NCI-H446 treated with DMSO at 0.1 percent for 48 hours (cell line): ENCODE results near the gene PPL.

Source experiments
- DNase-seq: peaks from one replicate; lab custom pipeline; 2025; lab: John Stamatoyannopoulos, UW

PPL gene

DNA sequence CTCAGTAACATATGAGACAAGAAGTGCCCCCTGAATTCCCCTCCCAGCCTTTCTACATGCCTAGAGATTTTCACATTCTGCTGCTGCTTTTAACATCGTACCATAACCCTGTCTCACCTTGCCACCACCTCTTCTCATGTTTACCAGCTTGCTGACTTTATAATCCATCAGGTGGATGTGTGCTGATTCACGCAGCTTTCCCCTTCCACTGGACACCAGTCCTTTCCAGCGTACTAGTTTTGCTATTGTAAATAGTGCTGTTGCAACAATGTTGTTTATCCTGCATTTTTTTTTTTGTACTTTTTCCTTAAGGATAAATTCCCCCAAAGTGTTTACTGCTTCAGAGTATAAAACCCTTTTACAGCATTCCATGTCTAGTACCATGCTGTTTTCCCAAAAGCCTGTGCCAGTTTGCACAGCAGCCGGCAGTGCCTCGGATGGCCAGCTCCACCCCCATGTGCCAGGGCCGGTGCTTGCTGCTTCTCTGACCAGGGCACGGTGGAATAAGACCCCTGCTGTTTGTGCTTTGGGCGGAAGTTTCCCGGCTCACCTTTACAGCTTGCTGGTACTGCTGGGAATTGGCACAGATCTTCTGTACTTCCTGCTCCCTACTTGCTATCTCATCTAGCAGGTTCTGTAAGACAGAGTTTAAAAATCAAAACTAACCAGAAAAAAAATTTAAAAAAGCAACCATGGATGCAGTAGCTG, 48.4 kb downstream of the PPL start:
- no peak for DNase-seq

DNA sequence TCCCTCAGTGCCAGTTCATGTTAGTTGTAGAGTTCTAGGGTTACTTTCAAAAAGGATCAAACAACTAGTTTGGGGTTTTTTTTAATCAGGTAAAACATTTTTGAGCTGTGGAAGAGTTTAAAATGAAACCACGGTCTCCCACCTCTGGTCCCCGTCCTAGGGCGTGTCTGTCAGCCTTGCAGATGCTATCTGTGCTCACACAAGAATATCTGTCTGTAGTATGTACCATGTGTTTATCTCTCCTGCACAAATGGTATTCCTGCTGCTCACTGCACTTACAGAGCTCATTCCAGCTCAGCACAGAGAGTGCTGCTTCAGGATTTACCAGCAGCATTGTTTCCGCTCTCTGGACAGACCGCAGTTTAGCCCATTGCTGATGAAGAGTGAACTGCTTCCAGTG, 50.8 kb downstream of the PPL start:
- DNase-seq = no peak

DNA sequence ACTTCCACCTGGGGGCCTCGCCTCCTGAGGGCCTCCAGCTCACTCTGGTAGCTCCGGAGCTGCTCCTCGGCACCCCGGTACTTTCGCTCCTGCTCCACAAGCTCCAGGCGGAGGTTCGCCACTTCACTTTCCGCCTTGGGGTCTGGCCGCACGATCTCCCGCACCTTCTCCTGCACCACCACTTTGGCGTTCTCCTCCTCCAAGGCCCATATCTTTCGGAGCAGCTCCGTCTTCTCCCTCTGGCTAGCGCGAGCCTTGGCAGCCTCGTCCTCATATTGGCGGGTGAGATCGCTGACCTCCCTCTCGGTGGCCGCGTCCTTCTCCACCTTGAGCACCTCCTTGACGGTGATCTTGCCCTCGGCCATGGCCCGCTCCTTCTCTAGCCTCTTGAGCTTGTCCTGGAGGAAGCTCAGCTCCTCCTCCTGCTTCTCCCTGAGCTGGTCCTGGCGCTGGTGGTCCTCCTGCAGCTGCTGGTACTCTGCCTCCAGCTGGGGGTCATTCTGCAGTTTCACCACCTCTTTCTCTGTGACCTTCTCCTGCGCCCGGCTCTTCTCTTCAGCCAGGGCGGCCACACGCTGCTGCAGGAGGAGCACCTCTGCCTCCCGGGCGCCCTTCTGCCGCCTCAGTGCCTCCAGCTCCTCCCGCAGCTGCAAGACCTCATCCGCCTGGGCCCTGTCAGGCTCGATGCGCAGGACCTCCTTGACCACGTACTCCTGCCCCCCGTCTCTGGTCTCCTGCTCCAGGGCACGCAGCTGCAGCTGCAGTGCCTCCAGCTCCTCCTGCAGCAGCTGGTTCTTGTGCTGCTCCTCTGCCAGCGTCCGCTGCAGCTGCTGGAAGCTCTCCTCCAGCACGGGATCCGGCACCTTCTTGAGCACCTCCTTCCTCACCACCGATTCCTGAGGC, 51.7 kb downstream of the PPL start:
- DNase-seq = no peak

DNA sequence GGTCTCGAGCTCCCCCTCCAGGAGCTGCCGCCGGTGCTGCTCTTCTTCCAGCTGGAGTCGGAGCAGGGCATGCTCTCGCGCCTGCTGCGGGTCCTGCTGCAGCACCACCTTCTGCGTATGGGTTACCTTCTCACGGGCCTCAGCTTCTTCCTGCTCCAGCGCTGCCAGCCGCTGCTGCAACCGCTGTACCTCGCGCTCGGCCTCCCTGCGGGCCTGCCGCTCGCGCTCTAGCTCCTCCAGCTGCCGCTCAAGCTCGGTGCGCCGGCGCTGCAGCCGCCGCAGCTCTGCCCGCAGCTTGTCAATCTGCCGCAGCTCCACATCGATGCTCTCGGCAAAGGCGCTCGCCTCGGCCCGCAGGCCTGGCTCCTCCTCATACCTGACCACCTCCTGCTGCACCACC, 52.7 kb downstream of the PPL start:
- no peak for DNase-seq

DNA sequence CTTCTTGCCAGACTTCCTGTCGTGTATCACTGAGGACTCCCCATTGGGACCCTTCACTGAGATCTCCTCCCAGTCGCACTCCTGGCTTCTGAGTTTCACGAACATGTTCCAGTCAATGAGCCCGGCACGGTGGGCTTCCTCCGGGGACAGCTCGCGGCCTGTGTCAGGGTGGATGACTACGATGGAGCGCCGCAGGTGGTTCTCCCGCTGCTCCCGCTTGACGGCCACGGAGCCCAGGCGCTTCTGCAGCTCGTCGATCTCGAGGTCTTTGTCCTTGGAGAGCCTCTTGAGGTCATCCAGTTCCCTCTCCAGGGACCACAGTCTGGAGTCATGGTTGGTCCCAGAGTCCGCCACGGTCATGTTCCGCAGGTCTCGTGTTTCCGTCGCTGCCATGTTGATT, 53.4 kb downstream of the PPL start:
- DNase-seq = no peak

DNA sequence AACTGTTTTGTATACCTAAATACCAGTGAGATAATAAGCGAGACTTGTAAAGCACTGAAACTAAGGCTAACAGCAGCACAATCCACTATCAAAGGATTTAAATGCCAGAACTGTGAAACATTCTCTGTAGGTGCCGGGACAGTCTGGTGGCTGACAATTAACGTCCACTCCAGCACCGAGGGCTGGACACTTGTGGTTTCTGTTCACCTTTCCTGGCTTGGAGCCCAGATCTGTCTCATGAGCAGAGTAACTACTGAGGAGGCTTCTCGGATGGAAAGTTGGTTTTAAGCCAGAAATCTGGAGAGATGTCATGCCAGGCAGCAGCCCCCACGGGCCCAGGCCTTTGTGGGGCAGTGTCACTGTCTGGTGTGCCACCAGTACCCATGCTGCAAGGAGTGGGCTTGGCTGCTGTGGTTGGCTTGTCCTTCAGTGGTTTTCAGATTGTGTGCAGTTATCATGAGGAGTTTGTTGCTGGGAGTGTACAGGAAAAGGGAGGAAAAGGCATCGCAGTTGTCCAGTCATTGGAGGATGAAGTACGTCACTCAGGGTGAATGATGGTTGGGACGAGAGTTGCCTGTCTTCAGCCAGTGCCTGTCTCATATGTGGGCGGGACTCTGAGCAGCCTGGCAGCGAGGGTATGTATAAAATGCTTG, 54.2 kb downstream of the PPL start:
- no peak for DNase-seq

DNA sequence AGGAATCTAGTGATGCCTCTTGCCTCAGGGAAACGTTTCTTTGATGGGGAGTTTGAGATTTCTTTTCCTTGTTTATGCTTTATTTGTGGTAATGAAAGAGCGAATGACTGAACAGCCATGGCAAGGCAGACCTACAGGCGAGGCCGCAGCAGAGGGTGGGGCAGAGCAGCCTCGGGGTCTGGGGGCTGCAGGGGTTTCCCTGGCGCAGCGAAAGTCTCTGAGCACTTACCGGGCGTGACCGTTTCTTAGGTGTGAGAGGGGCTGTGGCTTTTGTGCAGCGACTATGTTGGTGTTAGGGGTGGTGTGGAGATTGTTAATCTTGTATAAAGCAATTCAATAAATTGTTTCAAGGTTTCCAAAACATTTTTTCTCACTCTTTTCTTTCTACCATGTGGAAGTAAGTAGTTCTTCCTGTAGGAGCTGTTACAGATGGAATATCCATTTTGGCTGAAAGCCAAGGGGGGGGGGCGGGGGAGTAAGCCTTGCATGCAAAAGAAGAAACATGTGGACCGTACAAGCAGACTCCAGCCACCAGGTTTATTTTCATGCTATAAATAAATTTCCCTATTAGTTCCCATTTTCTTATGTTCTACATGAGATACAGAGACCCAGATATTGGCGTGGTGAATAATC, 54.8 kb downstream of the PPL start:
- DNase-seq = peak; percentile 10

DNA sequence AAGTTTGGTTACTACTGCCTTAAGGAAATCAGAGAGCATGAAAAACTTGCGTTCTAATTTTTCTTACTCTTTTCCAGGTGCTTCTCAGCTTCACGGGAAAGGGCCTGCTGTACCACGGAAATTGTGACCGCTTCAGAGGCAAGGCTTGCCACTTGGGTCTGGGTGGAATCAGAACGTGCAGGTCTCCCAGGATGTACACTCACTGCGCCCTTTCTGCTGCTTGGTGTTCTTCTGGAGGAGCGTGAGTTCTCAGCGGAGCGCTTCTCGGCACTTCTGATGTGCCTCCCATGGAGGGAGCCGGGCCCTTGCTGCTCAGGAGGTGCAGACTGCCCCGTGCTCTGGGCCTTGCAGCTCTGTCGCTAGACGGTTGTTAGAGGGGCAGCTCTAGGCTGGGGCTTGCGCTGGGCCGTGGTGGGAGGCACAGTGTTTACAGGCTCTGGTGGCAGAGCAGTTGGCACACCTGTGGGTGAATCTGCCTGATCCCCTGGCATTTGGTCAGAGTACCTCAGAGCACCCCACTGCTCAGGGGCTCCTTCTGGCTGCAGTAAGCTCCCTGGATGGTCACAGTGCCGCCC, 56.9 kb downstream of the PPL start:
- DNase-seq = no peak

DNA sequence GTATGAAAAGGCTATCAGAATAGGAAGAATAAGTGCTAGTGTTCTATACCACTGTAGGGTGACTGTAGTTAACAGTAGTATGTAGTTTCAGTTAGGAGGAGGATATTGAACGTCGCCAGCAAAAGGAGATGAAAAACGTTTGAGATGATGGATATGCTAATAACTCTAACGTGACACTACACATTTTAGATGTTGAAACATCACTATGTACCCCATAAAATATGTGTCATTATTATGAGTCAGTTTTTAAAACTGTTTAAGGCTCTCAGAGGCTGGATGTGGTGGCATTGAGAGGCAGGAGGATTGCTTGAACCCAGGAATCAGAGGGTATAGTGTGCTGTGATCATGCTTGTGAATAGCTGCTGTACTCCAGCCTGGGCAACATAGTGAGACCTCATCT, 57.9 kb downstream of the PPL start:
- no peak for DNase-seq

DNA sequence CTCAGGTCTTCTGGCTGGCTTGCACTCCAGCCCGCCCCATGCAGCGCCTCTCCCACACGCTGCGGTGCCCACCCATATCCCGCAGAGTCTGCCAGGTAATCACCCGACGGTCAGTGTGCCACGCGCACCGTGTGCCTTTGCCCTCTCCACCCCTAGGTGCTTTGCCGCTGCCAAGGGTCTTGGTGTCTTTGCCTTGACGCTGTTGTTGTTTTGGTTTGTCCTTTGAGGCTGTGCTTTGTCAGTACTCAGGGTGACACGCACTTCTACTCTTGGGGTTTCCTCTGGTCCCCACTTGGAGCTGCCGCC, 59.6 kb downstream of the PPL start:
- no peak for DNase-seq

DNA sequence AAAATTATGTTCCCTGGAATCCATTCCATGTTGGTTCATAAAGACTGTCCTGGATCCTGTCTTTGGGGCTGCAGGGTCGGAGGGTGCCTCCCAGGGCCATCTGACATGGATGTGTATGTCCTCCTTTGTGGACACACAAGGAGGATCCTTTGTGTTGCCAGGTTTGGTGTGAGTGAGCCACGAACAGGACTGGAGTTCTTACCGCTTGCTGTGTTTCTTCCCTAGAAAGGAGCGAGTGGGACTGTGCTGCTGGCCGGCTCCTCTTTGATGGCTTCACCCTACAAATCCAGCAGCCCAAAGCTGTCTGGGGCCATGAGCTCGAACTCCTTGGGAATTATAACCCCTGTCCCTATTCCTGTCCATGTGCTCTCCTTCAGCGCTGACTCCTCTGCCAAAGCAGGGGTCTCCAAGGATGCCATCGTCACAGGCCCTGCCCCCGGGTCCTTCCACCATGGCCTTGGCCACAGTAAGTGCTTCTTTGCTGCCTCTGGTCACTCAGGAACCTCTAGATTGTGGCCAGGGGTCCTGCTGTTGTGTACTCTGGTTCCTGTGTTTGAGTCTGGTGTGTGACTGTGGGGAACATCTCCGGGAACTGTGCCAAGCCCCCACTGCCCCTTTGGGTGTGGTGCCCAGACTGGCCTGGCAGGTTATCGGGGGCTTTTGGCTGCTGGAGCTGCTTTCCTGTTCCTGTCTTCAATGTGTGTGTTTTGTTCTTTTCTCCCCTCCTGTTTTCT, 60.1 kb downstream of the PPL start:
- no peak for DNase-seq

DNA sequence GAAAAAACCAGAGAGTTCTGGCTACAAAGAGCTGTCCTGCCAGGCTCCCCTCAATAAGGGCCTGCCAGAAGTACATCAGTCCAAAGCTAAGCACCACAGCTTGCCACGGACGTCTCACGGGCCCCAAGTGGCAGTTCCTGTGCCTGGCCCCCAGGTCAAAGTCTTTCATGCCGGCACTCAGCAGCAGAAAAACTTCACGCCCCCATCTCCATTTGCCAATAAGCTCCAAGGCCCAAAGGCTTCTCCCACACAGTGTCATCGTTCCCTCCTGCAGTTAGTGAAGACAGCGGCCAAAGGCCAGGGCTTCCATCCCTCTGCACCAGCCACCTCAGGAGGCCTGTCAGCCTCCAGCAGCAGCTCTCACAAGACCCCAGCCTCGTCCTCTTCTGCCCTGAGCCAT, 62.3 kb downstream of the PPL start:
- DNase-seq = no peak

DNA sequence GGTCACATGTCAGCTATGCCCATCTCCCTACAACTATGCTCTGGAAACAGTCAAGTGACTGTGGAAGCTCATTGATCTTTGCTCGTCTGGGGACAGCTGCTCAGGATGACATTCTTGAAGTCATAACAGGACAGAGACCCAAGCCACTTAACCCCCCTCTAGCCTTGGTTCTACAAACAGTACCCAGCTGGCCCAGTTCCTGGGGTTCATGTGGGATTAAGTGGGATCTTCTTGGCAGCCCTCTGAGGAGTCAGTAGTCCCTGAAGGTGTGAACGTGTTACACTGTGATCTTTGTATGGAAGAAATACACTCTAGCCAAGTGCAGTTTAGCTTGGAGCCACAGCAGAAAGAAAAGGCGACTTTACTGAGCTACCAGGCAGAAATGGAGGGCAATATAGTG, 63.9 kb downstream of the PPL start:
- DNase-seq = no peak

DNA sequence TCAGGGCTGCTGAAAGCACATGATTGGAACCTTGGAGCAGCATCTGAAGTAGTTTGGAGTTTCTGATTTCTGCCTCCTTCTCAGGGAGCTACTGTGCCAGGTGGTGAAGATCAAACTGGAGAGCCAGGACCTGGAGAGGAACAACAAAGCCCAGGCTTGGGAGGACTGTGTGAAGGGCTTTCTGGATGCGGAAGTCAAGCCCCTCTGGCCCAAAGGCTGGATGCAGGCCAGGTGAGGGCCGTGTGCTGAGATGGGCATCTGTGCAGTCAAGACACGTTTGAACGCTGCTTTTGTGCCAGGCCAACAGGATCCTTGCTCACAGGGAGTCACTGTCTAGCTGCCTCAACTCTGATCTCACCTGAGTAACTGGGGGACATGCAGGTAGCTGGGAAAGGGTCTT, 65.9 kb downstream of the PPL start:
- DNase-seq = no peak

DNA sequence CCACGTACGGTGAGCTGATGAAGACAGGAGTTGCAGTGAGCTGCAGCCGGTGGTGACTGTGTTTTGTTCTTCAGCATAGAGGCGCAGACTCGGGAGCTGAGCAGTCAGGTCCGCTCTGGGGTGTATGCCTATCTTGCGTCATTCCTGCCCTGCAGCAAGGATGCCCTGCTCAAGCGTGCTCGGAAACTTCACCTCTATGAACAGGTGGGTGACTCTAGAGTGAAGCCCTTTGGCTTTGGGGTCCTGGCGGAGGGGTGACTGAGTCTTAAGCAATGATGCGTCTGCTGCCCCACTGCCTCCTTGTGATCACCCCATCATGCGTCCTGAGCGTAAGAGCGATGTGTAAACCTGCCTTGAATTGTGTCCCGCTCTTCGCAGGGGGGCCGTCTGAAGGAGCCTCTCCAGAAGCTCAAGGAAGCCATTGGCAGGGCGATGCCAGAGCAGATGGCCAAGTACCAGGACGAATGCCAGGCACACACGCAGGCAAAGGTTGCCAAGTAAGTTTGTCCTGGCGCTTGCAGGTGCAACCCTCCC, 66.7 kb downstream of the PPL start:
- peak; percentile 56 for DNase-seq

DNA sequence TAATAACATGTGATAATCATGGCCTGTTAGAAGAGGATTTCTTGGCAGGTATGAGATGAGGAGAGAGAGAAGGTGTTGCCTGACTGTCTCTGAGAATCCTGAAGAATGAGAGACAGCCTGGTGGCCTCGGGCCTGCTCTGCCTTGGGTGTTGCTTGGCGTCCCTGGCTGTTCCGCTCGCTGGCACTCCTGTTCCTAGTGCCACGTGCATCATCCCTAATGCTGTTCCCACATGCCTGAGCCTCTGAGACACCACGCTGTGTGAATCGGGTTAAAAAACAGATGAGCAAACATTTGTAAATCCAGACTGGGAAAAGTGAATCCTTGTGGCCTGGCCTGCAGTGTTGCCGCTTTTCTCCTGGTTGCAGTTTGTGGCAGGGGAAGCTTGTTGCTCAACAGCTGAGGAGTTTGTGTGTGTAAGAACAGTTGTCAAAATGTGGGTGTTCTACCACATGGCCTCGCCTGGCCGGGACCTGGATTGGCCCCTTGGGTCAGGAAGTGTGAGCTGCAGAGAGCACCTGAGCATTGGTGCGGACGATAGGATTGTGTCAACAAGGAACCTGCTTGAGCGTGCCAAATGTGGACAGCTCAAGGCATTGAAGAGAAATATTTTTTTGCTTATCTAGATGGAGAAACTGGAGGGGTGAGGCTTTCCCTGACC, 67.7 kb downstream of the PPL start:
- DNase-seq = no peak

DNA sequence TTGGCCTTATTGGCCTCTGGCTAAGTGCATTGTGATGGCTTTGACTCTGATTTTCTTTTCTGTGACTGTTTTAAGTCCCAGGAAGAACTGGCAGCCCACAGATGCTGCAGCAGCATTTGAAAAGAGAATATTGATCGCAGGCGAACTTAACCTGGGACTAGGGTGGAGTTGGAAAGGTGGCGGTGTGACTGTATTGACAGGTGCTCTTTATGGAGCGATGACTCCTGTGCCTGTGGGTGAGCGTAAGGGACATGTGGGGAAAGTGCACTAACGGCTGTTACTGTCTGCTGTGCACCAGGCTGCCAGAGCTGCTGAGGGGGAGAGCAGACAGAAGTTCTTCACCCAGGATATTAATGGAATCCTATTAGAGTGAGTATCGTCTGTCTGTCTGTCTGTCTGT, 68.4 kb downstream of the PPL start:
- no peak for DNase-seq

DNA sequence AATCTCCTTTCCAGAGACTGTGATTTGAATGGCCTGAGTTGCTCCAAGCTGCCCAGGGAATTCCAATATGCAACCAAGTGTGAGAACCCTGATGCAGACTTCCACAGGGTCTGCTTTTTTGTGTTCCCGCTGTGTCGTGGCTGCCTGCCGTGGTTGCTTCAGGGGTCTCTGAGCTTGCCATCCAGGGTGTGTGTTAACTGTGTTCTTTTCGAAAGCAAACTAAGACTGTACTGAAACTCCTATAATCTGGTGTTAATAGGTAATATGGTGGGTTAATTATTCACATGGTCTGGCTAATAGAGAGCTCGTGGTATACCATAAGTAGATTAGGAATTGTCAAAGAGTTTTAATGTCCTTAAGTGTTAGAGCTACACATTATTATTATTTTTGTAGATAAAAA, 68.9 kb downstream of the PPL start:
- DNase-seq = no peak

DNA sequence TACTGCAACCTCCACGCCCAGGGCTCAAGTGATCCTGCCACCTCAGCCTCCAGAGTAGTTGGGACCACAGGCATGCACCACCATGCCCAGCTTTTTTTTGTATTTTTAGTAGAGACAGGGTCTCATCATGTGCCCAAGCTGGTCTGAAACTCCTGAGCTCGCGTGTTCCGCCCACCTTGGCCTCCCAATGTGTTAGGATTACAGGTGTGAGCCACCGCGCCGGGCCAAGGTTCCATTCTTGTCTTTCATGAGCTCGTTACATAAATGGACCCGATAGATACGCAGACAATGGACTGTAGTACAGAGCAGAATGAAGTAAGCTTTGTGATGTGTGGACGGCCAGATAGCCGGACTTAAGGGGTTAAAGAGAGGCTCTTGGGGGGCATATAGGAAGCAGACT, 70.4 kb downstream of the PPL start:
- no peak for DNase-seq

DNA sequence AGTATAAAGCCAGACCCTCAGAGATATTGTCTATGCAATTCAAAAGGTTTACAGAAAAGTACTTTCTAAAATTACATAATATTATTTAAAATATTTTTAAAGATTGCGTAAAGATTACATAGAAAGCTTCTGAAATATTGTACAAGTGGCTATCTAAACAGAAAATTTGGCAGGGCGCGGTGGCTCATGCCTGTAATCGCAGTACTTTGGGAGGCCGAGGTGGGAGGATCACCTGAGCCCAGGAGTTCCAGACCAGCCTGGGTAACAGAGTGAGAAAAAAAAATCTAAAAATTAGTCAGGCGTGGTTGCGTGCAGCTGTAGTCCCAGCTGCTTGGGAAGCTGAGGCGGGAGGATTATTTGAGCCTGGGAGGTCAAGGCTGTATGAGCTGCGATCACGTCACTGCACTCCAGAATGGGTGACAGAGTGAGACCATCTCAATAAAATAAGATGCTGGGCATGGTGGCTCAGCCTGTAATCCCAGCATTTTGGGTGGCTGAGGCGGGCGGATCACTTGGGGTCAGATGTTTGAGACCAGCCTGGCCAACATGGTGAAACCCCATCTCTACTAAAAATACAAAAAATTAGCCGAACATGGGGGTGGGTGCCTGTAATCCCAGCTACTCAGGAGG, 71.6 kb downstream of the PPL start:
- DNase-seq = no peak
